K562 (cell line): Measurements from ENCODE around the gene MYADML2. TPM values are rescaled to one million over a fixed set of nuclear protein-coding genes. Genes with fewer than 3 reads are reported as not detected.
A peak's percentile ranks its signal among the peaks of the same experiment; 100 is the strongest.

Source experiments
- CBFA2T2 ChIP-seq: fragments of 450-650 bp; conservative IDR thresholded peaks from 2 replicates; pipeline ENCODE4 v1.6.1; 2017; ENCODE audit warnings: mild to moderate bottlenecking
- CBX1 ChIP-seq: sonication (generic); IDR thresholded peaks from 2 replicates; pipeline ENCODE4 v1.6.1; 2016; ENCODE audit warnings: antibody characterized with exemption, low read depth, mild to moderate bottlenecking
- CGGBP1 ChIP-seq: fragments of 250-450 bp; sonication (Bioruptor Pico); IDR thresholded peaks from 2 replicates; pipeline ENCODE4 v1.9.0; 2021; ENCODE audit warnings: mild to moderate bottlenecking
- CTCFL ChIP-seq: IDR thresholded peaks from 2 replicates; pipeline ENCODE4 v1.6.1; 2011; ENCODE audit warnings: borderline replicate concordance, low read depth, mild to moderate bottlenecking, moderate library complexity, low read length; ENCODE audit not compliant: insufficient read depth, poor library complexity, severe bottlenecking
- DMBX1 ChIP-seq: fragments of 250-450 bp; sonication (Bioruptor Pico); IDR thresholded peaks from 2 replicates; pipeline ENCODE4 v1.8.0; 2022; ENCODE audit warnings: inconsistent platforms, mild to moderate bottlenecking, moderate library complexity, borderline replicate concordance
- EWSR1 ChIP-seq: fragments of 450-650 bp; IDR thresholded peaks from 2 replicates; pipeline ENCODE4 v1.6.1; 2018; ENCODE audit warnings: borderline replicate concordance, mild to moderate bottlenecking, low read depth, moderate library complexity; ENCODE audit not compliant: partially characterized antibody
- HDGF ChIP-seq: fragments of 450-650 bp; IDR thresholded peaks from 2 replicates; pipeline ENCODE4 v1.6.1; 2016
- IFI16 ChIP-seq: fragments of 250-450 bp; sonication (Bioruptor Pico); IDR thresholded peaks from 2 replicates; pipeline ENCODE4 v2.1.2; 2022; ENCODE audit warnings: mild to moderate bottlenecking, inconsistent platforms
- MCM3 ChIP-seq: fragments of 450-650 bp; IDR thresholded peaks from 2 replicates; pipeline ENCODE4 v1.6.1; 2016
- MIER1 ChIP-seq: fragments of 450-650 bp; IDR thresholded peaks from 2 replicates; pipeline ENCODE4 v1.6.1; 2016; ENCODE audit warnings: antibody characterized with exemption, mild to moderate bottlenecking, low read depth
- MYC ChIP-seq, 2 experiments: fragments of 250-450 bp in 1 of 2; sonication (Bioruptor Pico) in 1 of 2; IDR thresholded peaks; 2 replicates each; pipeline versions ENCODE4 v1.5.1 to v1.6.1; 2012 to 2021; ENCODE audit warnings: low read depth in 2 of 2, borderline replicate concordance in 1 of 2, improper control_type of control experiment in 1 of 2, low read length in 1 of 2, mild to moderate bottlenecking in 1 of 2, moderate library complexity in 1 of 2
- NEUROD1 ChIP-seq: fragments of 150-350 bp; IDR thresholded peaks from 2 replicates; pipeline ENCODE4 v1.6.1; 2014; ENCODE audit warnings: borderline replicate concordance, low read length, low read depth; ENCODE audit not compliant: partially characterized antibody
- NFYB ChIP-seq: IDR thresholded peaks from 2 replicates; pipeline ENCODE4 v1.6.1; 2011; ENCODE audit warnings: mild to moderate bottlenecking, moderate library complexity; ENCODE audit not compliant: insufficient read length; ENCODE audit errors: extremely low read depth
- PATZ1 ChIP-seq: fragments of 250-450 bp; sonication (Bioruptor Pico); IDR thresholded peaks from 2 replicates; pipeline ENCODE4 v1.5.0; 2020; ENCODE audit warnings: mild to moderate bottlenecking, borderline replicate concordance
- PCBP1 ChIP-seq: fragments of 200-400 bp; formaldehyde crosslinking; IDR thresholded peaks from 2 replicates; pipeline ENCODE4 v1.6.1; 2018; ENCODE audit warnings: mild to moderate bottlenecking, low read depth, low read length; ENCODE audit not compliant: poor library complexity, severe bottlenecking
- PHF20 ChIP-seq: fragments of 450-650 bp; IDR thresholded peaks from 2 replicates; pipeline ENCODE4 v1.6.1; 2018; ENCODE audit not compliant: partially characterized antibody
- POLR2AphosphoS2 ChIP-seq: IDR thresholded peaks from 2 replicates; pipeline ENCODE4 v1.6.1; 2012; ENCODE audit warnings: low read length, improper control_type of control experiment
- POLR2AphosphoS5 ChIP-seq: IDR thresholded peaks from 2 replicates; pipeline ENCODE4 v1.6.1; 2011; ENCODE audit warnings: mild to moderate bottlenecking, low read depth, low read length, moderate library complexity; ENCODE audit not compliant: control insufficient read depth, insufficient read depth
- PTRF ChIP-seq: fragments of 450-650 bp; IDR thresholded peaks from 2 replicates; pipeline ENCODE4 v1.6.1; 2016; ENCODE audit warnings: mild to moderate bottlenecking, missing genetic modification characterization, missing compliant biosample characterization
- SLC30A9 ChIP-seq: fragments of 250-450 bp; sonication (Bioruptor Pico); IDR thresholded peaks from 2 replicates; pipeline ENCODE4 v1.8.0; 2022; ENCODE audit warnings: mild to moderate bottlenecking, moderate library complexity
- SRSF1 ChIP-seq: fragments of 200-400 bp; formaldehyde crosslinking; IDR thresholded peaks from 2 replicates; pipeline ENCODE4 v1.6.1; 2017; ENCODE audit warnings: mild to moderate bottlenecking, low read depth, low read length, moderate library complexity
- ZFPM2 ChIP-seq: fragments of 250-450 bp; sonication (Bioruptor Pico); IDR thresholded peaks from 2 replicates; pipeline ENCODE4 v1.5.1; 2022; ENCODE audit warnings: mild to moderate bottlenecking
- ZNF507 ChIP-seq: conservative IDR thresholded peaks from 2 replicates; pipeline ENCODE4 v1.6.1; 2017; ENCODE audit warnings: missing genetic modification characterization, missing compliant biosample characterization
- polyA plus RNA-seq, 8 experiments: library from polyadenylated mRNA; depleted of rRNA in 4 of 8; stranded (reverse) in 5 of 8; unstranded in 3 of 8; fragments of >200 nt; fragmentation: Nextera tagmentation in 2 of 8; fragmentation: Illumina TruSeq in 1 of 8; extraction: Ambion mirVana in 2 of 8; extraction: Trizol in 1 of 8; gene quantifications; 2 replicates each; pipeline versions ENCODE4 v1.2.1 to v1.2.3, GENCODE V29; 2011 to 2014; ENCODE audit warnings: inconsistent platforms in 1 of 8, missing spikeins in 1 of 8
- total RNA-seq, 7 experiments: library from RNA; depleted of rRNA in 6 of 7; stranded (reverse); fragments of >200 nt in 6 of 7; fragmentation: Illumina TruSeq in 2 of 7; extraction: Trizol in 2 of 7; gene quantifications; 2 replicates each; pipeline versions ENCODE4 v1.2.1 to v1.2.3, GENCODE V29; 2011 to 2021; ENCODE audit warnings: low replicate concordance in 1 of 7
- TF ChIP-seq, protein P1 (sequence below): fragments of 250-450 bp; sonication (Bioruptor Pico); IDR thresholded peaks from 2 replicates; pipeline ENCODE4 v1.5.0; 2021

Gene MYADML2
- total and polyA plus RNA-seq, 9 of the 15 experiments (the other 6 are each of a cell fraction or from before 2014, with no cell fraction given) = not detected

- TF ChIP-seq POLR2AphosphoS2 (no peak), NFYB (no peak), EWSR1 (no peak), SRSF1 (no peak), MCM3 (no peak), SLC30A9 (CRISPR knock-in tag) (no peak), CTCFL (no peak), CBX1 (no peak), PCBP1 (peak; percentile 54), HDGF (no peak), POLR2AphosphoS5 (no peak), CBFA2T2 (no peak; the same call in 1 of the 2 replicates), DMBX1 (CRISPR knock-in tag) (peak; percentile 72; the same call in 1 of the 2 replicates), MIER1 (no peak), IFI16 (CRISPR knock-in tag) (no peak), PHF20 (no peak), PTRF (tag) (no peak), NEUROD1 (no peak), ZFPM2 (CRISPR knock-in tag) (no peak), ZNF507 (tag) (no peak), MYC (IDR thresholded peaks at IDR 0.05; ENCODE audit: low read depth, low read length) (peak; percentile 52; the same call in 1 of the 2 replicates), MYC (CRISPR knock-in tag; IDR thresholded peaks at IDR 0.05; ENCODE audit: borderline replicate concordance, low read depth) (no peak), PATZ1 (CRISPR knock-in tag) (no peak), CGGBP1 (CRISPR knock-in tag) (no peak)
- TF ChIP-seq, protein P1, sequence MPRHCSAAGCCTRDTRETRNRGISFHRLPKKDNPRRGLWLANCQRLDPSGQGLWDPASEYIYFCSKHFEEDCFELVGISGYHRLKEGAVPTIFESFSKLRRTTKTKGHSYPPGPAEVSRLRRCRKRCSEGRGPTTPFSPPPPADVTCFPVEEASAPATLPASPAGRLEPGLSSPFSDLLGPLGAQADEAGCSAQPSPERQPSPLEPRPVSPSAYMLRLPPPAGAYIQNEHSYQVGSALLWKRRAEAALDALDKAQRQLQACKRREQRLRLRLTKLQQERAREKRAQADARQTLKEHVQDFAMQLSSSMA (CRISPR knock-in tag) = no peak
Measured at GRCh38 chr17:81922566-81923301, 24.3 kb downstream of the MYADML2 start (continued).
